ENCODE results near the gene BFSP1. TPM values are rescaled to one million over a fixed set of nuclear protein-coding genes. Genes with fewer than 3 reads are reported as not detected.

BFSP1 gene
- total RNA-seq, 1 experiment from 2014 or later: 6.1 TPM

DNA sequence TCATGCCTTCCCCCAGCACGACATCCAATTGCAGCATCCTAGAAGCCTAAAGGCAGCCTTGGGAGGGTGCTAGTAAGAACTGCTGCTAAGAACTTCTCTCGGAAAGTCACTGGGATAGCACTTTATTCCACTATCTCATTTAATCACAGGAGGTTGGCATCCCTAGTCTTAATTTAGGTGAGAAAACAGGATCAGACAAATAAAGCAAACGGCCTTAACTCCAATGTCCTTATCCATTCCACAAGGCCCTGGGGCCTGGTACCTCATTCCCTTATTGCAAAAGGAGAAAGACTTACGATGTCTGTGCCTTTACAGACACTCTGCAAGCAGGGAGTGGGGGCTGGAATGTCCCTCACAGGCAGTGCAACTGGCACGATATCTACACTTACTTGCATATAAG lies 60.7 kb downstream of the BFSP1 start:
- H3K27ac ChIP-seq (ENCODE audit: low read depth, low read length, poor library complexity, severe bottlenecking): no peak overlapping the region
- H3K4me3 ChIP-seq (ENCODE audit: low read depth, low read length, poor library complexity, severe bottlenecking): no peak overlapping the region
- BruUV-seq (replicated peaks): no TSS peak
- no peaks in the 10 kb centered on the region for H3K4me1 ChIP-seq (ENCODE audit: insufficient read depth, low read length, poor library complexity, severe bottlenecking)
- H3K36me3 ChIP-seq (ENCODE audit: insufficient read depth, low read length, poor library complexity, severe bottlenecking): peaks cover 11% of the 10 kb centered on the region
- POLR2A ChIA-PET (ENCODE audit: low non-redundant PET): no interaction called here
- intact Hi-C loops (cut with micrococcal nuclease; ENCODE audit: unreplicated experiment): no loop called here
- CTCF ChIA-PET: no interaction called here
- DNase-seq (ENCODE audit: low spot score): no peak
- TF ChIP-seq CTCF (conservative IDR thresholded peaks at IDR 0.05; ENCODE audit: low read depth, low read length) (no peak), EZH2 (IDR thresholded peaks at IDR 0.05; ENCODE audit: borderline replicate concordance, low read depth, low read length, poor library complexity, severe bottlenecking) (no peak)
- H3K27me3 ChIP-seq (replicated peaks; ENCODE audit: insufficient read depth, low read depth, low read length, poor library complexity): no peaks in the 10 kb centered on the region
- H3K9me3 ChIP-seq (ENCODE audit: low read depth, low read length, poor library complexity, severe bottlenecking): no peaks in the 10 kb centered on the region

GRCh38 chr20:17469246-17470030 lies 61.7 kb downstream of the BFSP1 start:
- Histone ChIP-seq H3K4me1 (ENCODE audit: insufficient read depth, low read length, poor library complexity, severe bottlenecking) (no peaks in the 10 kb centered on the region), H3K36me3 (ENCODE audit: insufficient read depth, low read length, poor library complexity, severe bottlenecking) (peaks cover 11% of the 10 kb centered on the region), H3K27ac (ENCODE audit: low read depth, low read length, poor library complexity, severe bottlenecking) (no peak overlapping the region), H3K9me3 (ENCODE audit: low read depth, low read length, poor library complexity, severe bottlenecking) (no peaks in the 10 kb centered on the region), H3K27me3 (replicated peaks; ENCODE audit: insufficient read depth, low read depth, low read length, poor library complexity) (no peaks in the 10 kb centered on the region), H3K4me3 (ENCODE audit: low read depth, low read length, poor library complexity, severe bottlenecking) (no peak overlapping the region)
- TF ChIP-seq EZH2 (IDR thresholded peaks at IDR 0.05; ENCODE audit: borderline replicate concordance, low read depth, low read length, poor library complexity, severe bottlenecking): no peak
- TF ChIP-seq CTCF (conservative IDR thresholded peaks at IDR 0.05; ENCODE audit: low read depth, low read length): no peak
- DNase-seq (ENCODE audit: low spot score): no peak
- ChIA-PET POLR2A (ENCODE audit: low non-redundant PET) (interaction anchor here (0.7 kb wide), 1 partner anchor 701 kb away, joined by 3 read pairs; no protein-coding TSS in a partner anchor), CTCF (no interaction called here)
- no TSS peak for BruUV-seq (replicated peaks)
- intact Hi-C loops (cut with micrococcal nuclease; ENCODE audit: unreplicated experiment): no loop called here

- Histone ChIP-seq H3K27ac (ENCODE audit: low read depth, low read length, poor library complexity, severe bottlenecking) (no peak overlapping the region), H3K36me3 (ENCODE audit: insufficient read depth, low read length, poor library complexity, severe bottlenecking) (peaks cover 17% of the 10 kb centered on the region), H3K4me3 (ENCODE audit: low read depth, low read length, poor library complexity, severe bottlenecking) (no peak overlapping the region), H3K4me1 (ENCODE audit: insufficient read depth, low read length, poor library complexity, severe bottlenecking) (no peaks in the 10 kb centered on the region), H3K9me3 (ENCODE audit: low read depth, low read length, poor library complexity, severe bottlenecking) (no peaks in the 10 kb centered on the region), H3K27me3 (replicated peaks; ENCODE audit: insufficient read depth, low read depth, low read length, poor library complexity) (no peaks in the 10 kb centered on the region)
- DNase-seq (ENCODE audit: low spot score): no peak
- TF ChIP-seq CTCF (conservative IDR thresholded peaks at IDR 0.05; ENCODE audit: low read depth, low read length): no peak
- TF ChIP-seq EZH2 (IDR thresholded peaks at IDR 0.05; ENCODE audit: borderline replicate concordance, low read depth, low read length, poor library complexity, severe bottlenecking): no peak
- intact Hi-C loops (cut with micrococcal nuclease; ENCODE audit: unreplicated experiment): no loop called here
- no TSS peak for BruUV-seq (replicated peaks)
- ChIA-PET CTCF (no interaction called here), POLR2A (ENCODE audit: low non-redundant PET) (no interaction called here)
These were observed 62.9 kb downstream of the BFSP1 start for GRCh38 chr20:17468073-17468840.

Measured in A673 (cell line).